Kidney (tissue), 14 donors: ENCODE measurements around the gene F10. TPM values are rescaled to one million over a fixed set of nuclear protein-coding genes. Genes with fewer than 3 reads are reported as not detected.

Source experiments
- DNase-seq, 5 donors: peaks; one replicate each; pipeline ENCODE4 v3.0.0-alpha.2; 2013 to 2020
- FAIRE-seq: peaks from 2 replicates; lab custom pipeline; 2012; peaks lifted over from hg19 to GRCh38; lab: Jason Lieb, UNC
- H3K27ac ChIP-seq, 2 donors: one replicate each; pipeline ENCODE4 v1.7.0; 2013; ENCODE audit warnings: low read depth in 2 of 2, low read length in 2 of 2, inconsistent platforms in 1 of 2
- H3K27me3 ChIP-seq: one replicate; pipeline ENCODE4 v1.7.1; 2013; ENCODE audit warnings: low read length, inconsistent platforms; ENCODE audit not compliant: control insufficient read depth, insufficient read depth
- H3K36me3 ChIP-seq, 3 donors: one replicate each; pipeline versions ENCODE4 v1.7.0 to v1.7.1; 2013; ENCODE audit warnings: low read length in 3 of 3, control low read depth in 1 of 3, inconsistent platforms in 1 of 3; ENCODE audit not compliant: insufficient read depth in 3 of 3, control insufficient read depth in 2 of 3
- H3K4me1 ChIP-seq, 3 donors: one replicate each; pipeline versions ENCODE4 v1.7.0 to v1.7.1; 2013; ENCODE audit warnings: low read length in 3 of 3, inconsistent platforms in 1 of 3, low read depth in 1 of 3; ENCODE audit not compliant: control insufficient read depth in 2 of 3, insufficient read depth in 2 of 3
- H3K4me3 ChIP-seq, 3 donors: one replicate each; pipeline versions ENCODE4 v1.7.0 to v1.8.1; 2013; ENCODE audit warnings: low read length in 3 of 3, control low read depth in 1 of 3, inconsistent platforms in 1 of 3
- H3K9ac ChIP-seq, 3 donors: one replicate each; pipeline versions ENCODE4 v1.7.0 to v1.7.1; 2013; ENCODE audit warnings: low read length in 3 of 3, control low read depth in 1 of 3, inconsistent platforms in 1 of 3
- H3K9me3 ChIP-seq, 3 donors: one replicate each; pipeline versions ENCODE4 v1.7.0 to v1.7.1; 2013; ENCODE audit warnings: low read length in 3 of 3, control low read depth in 1 of 3, inconsistent platforms in 1 of 3; ENCODE audit not compliant: control insufficient read depth in 2 of 3, insufficient read depth in 1 of 3
- intact Hi-C: fragments of 100-400 bp; cut with DNase I; formaldehyde crosslinking; loops from one replicate; pipeline ENCODE4 v1.11.1; 2022
- polyA plus RNA-seq: library from polyadenylated mRNA; stranded (reverse); fragments of 350-450 nt; fragmentation: Illumina TruSeq; extraction: RNeasy Lipid Tissue Mini Kit (QIAGEN cat#74804); gene quantifications from one replicate; pipeline ENCODE4 v1.2.3, GENCODE V29; 2014; ENCODE audit warnings: low read depth, low replicate concordance; ENCODE audit not compliant: insufficient read depth
- total RNA-seq: library from RNA; stranded (reverse); fragmentation: NEBNext Ultra II Directional; extraction: Animal tissue kit (Norgen Biotek cat#: 25700); gene quantifications from one replicate; pipeline ENCODE4 v1.2.1, GENCODE V29; 2021
- TF ChIP-seq, protein P1 (sequence below): IDR thresholded peaks from 3 replicates; pipeline ENCODE4 v1.5.1; 2012; ENCODE audit warnings: mild to moderate bottlenecking, moderate library complexity, borderline replicate concordance; ENCODE audit not compliant: insufficient read depth; ENCODE audit errors: extremely low read depth
- donor health status: control.
- donor health status: control.
- donor health status: control.
- donor health status: control.
- donor health status: control.
- donor health status: DM: yes; HTN: yes; CAD: no.
- donor health status: Normal renal cell carcinoma (clear cell type).

F10 gene
- total and polyA plus RNA-seq, 2 donors from 2014 or later: 5.1 to 6.8 TPM

DNA sequence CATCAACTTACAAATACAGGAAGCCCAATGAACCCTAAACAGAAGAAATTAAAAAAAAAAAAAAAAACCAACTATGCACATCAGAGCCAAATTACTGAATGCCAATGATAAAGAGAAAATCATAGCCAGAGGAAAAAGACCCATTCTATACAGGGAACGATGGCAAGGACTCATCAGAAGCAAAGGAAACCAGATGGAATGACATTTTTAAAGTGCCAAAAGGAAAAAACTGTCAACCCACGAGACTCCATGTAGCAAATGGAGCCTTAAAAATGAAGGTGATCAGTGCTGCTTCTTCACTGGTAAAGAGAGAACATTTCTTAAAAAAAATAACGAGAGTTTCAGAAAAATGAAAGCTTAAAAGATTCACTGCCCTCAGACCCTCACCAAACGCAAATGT is 67.6 kb downstream of the F10 start:
- intact Hi-C loops: no loop called here

DNA sequence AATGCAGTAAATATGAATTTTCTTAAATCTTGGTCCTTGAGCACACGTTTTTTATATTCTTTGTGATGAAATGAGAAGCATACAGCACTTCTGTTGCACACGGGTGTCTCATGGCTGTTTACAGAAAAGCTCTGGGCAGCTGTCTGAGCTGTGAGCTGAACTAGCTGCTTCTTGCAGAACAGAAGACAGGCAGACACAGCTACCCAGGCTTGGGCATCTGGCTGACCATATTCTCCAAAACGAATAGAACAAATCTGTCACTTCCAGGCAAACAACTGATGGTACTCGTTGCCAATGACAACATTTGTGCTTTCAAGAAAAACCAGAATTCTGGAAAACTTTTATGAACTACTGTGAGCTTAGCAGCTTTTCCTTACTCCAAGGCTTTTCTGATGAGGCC is 69.7 kb downstream of the F10 start:
- H3K27ac ChIP-seq: no peak overlapping the region
- no peaks in the 10 kb centered on the region for H3K27me3 ChIP-seq
- peaks cover 15 to 31% (median 28%) of the 10 kb centered on the region in 3 donors for H3K36me3 ChIP-seq
- DNase-seq (no peak), FAIRE-seq (no peak)
- TF ChIP-seq, protein P1, sequence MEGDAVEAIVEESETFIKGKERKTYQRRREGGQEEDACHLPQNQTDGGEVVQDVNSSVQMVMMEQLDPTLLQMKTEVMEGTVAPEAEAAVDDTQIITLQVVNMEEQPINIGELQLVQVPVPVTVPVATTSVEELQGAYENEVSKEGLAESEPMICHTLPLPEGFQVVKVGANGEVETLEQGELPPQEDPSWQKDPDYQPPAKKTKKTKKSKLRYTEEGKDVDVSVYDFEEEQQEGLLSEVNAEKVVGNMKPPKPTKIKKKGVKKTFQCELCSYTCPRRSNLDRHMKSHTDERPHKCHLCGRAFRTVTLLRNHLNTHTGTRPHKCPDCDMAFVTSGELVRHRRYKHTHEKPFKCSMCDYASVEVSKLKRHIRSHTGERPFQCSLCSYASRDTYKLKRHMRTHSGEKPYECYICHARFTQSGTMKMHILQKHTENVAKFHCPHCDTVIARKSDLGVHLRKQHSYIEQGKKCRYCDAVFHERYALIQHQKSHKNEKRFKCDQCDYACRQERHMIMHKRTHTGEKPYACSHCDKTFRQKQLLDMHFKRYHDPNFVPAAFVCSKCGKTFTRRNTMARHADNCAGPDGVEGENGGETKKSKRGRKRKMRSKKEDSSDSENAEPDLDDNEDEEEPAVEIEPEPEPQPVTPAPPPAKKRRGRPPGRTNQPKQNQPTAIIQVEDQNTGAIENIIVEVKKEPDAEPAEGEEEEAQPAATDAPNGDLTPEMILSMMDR: no peak
- H3K4me3 ChIP-seq: no peak overlapping the region
- H3K9ac ChIP-seq: no peak overlapping the region
- intact Hi-C loops: no loop called here
- H3K9me3 ChIP-seq: no peaks in the 10 kb centered on the region
- H3K4me1 ChIP-seq: no peaks in the 10 kb centered on the region

More for the DNA sequence above, 67.6 kb downstream of the F10 start:
- Histone ChIP-seq H3K4me3 (no peak overlapping the region), H3K9me3 (no peaks in the 10 kb centered on the region), H3K4me1 (no peaks in the 10 kb centered on the region), H3K27ac (no peak overlapping the region), H3K36me3 (peaks cover 8 to 19% (median 17%) of the 10 kb centered on the region in 3 donors), H3K9ac (no peak overlapping the region), H3K27me3 (no peaks in the 10 kb centered on the region)
- FAIRE-seq (no peak), DNase-seq (no peak)
- TF ChIP-seq, protein P1: no peak

DNA sequence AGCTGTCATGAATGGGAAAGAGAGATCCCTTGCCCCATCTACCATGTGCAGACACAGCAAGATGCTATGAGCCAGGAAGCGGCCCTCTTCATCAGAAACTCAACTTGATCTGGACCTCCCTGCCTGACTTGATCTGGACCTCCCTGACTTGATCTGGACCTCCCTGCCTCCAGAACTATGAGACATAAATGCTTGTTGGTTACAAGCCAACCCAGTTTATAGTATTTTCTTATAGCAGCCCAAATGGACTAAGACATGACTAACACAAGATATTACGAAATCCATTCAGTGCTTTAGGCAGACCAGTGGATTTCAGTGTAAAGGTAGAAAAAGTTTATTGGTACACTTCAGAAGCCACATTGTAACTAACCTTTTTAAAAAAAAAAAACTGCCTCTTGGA is 70.3 kb downstream of the F10 start:
- no peak for FAIRE-seq
- Histone ChIP-seq H3K27ac (no peak overlapping the region), H3K36me3 (peaks cover 17 to 37% (median 32%) of the 10 kb centered on the region in 3 donors), H3K4me3 (no peak overlapping the region), H3K4me1 (no peaks in the 10 kb centered on the region), H3K9me3 (no peaks in the 10 kb centered on the region), H3K9ac (no peak overlapping the region), H3K27me3 (no peaks in the 10 kb centered on the region)
- intact Hi-C loops: no loop called here
- TF ChIP-seq, protein P1: no peak
- no peak for DNase-seq

DNA sequence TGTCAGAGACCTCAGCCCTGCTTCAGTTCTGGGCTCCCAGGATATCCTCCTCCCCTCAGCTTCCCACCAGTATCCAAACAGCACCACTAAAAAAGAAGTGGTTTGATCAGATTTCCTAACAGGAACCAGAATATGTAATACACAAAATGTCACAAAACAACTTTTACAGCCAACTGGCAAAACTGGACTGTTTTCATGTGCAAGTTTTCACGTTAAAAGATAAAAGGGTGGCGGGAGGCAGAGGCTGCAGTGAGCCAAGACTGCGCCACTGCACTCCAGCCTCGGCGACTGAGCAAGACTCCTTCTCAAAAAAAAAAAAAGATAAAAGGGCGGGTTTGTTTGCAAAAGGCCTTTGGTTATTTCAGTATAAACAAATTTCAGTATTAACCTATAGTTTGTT is 72.8 kb downstream of the F10 start:
- Histone ChIP-seq H3K9me3 (no peaks in the 10 kb centered on the region), H3K27ac (no peak overlapping the region), H3K4me1 (no peaks in the 10 kb centered on the region), H3K9ac (no peak overlapping the region), H3K27me3 (no peaks in the 10 kb centered on the region), H3K4me3 (no peak overlapping the region), H3K36me3 (peaks cover 16 to 59% (median 31%) of the 10 kb centered on the region in 3 donors)
- DNase-seq (no peak), FAIRE-seq (no peak)
- TF ChIP-seq, protein P1: no peak
- intact Hi-C loops: no loop called here
